GM12878 (cell line): ENCODE measurements around the gene GID8.

Experiments used
- CTCF ChIP-seq, 3 experiments: IDR thresholded peaks in 2 of 3; conservative IDR thresholded peaks in 1 of 3; 2 replicates each; pipeline ENCODE4 v1.5.1; 2011; ENCODE audit warnings: low read depth in 3 of 3, low read length in 3 of 3, mild to moderate bottlenecking in 3 of 3, control low read depth in 2 of 3, moderate library complexity in 2 of 3, inconsistent platforms in 1 of 3, mixed read lengths in 1 of 3; ENCODE audit not compliant: control insufficient read depth in 2 of 3, insufficient read depth in 1 of 3; ENCODE audit errors: extremely low read depth in 1 of 3
- EED ChIP-seq: sonication (generic); IDR thresholded peaks from 2 replicates; pipeline ENCODE4 v1.6.1; 2016; ENCODE audit warnings: antibody characterized with exemption, low read depth
- HDGF ChIP-seq: fragments of 450-650 bp; IDR thresholded peaks from 2 replicates; pipeline ENCODE4 v1.6.1; 2016; ENCODE audit warnings: antibody characterized with exemption
- JUND ChIP-seq: IDR thresholded peaks from 2 replicates; pipeline ENCODE4 v1.6.1; 2012; ENCODE audit warnings: low read depth, mild to moderate bottlenecking, low read length, improper control_type of control experiment, moderate library complexity
- MYC ChIP-seq: IDR thresholded peaks from 2 replicates; pipeline ENCODE4 v1.6.1; 2011; ENCODE audit warnings: mild to moderate bottlenecking, low read length, moderate library complexity, inconsistent platforms; ENCODE audit not compliant: insufficient read depth, insufficient replicate concordance, insufficient read length, severe bottlenecking
- REST ChIP-seq: IDR thresholded peaks from 2 replicates; pipeline ENCODE4 v1.6.1; 2012; ENCODE audit warnings: mild to moderate bottlenecking, low read depth, low read length
- TAF1 ChIP-seq: IDR thresholded peaks from 2 replicates; pipeline ENCODE4 v1.6.1; 2011; ENCODE audit warnings: mild to moderate bottlenecking, low read depth, low read length, borderline replicate concordance

- TF ChIP-seq MYC (no peak), REST (no peak), CTCF (IDR thresholded peaks at IDR 0.05 in 2 of 3, conservative IDR thresholded peaks at IDR 0.05 in 1 of 3; ENCODE audit: control insufficient read depth in 2 of 3, extremely low read depth in 1 of 3, insufficient read depth in 1 of 3, low read depth in 3 of 3, low read length in 3 of 3) (no peak), JUND (no peak), TAF1 (no peak), HDGF (no peak), EED (no peak)
Measured at GRCh38 chr20:62889871-62890270, 48.1 kb upstream of the GID8 start.
